ENCODE data around the gene STK40.

DNA sequence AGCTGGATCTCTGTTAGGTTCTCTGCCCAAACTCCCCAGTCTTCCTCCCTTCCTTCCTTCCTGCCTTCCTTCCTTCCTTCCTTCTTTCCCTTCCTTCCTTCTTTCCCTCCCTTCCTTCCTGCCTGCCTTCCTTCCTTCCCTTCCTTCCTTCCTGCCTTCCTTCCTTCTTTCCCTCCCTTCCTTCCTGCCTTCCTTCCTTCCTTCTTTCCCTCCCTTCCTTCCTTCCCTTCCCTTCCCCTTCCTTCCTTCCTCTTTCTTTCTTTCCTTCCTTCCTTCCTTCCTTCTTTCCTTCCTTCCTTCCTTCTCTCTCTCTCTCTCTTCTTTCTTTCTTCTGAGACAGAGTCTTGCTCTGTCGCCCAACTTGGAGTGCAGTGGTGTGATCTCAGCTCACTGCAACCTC, 20.7 kb upstream of the STK40 start:
- TF ChIP-seq, protein P1, sequence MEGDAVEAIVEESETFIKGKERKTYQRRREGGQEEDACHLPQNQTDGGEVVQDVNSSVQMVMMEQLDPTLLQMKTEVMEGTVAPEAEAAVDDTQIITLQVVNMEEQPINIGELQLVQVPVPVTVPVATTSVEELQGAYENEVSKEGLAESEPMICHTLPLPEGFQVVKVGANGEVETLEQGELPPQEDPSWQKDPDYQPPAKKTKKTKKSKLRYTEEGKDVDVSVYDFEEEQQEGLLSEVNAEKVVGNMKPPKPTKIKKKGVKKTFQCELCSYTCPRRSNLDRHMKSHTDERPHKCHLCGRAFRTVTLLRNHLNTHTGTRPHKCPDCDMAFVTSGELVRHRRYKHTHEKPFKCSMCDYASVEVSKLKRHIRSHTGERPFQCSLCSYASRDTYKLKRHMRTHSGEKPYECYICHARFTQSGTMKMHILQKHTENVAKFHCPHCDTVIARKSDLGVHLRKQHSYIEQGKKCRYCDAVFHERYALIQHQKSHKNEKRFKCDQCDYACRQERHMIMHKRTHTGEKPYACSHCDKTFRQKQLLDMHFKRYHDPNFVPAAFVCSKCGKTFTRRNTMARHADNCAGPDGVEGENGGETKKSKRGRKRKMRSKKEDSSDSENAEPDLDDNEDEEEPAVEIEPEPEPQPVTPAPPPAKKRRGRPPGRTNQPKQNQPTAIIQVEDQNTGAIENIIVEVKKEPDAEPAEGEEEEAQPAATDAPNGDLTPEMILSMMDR (IDR thresholded peaks at IDR 0.05), result no peak
- no peak for TF ChIP-seq POLR2A (IDR thresholded peaks at IDR 0.05)

Data from uterus (tissue), 2 donors.